ENCODE results near the gene MLST8. TPM values are rescaled to one million over a fixed set of nuclear protein-coding genes. Genes with fewer than 3 reads are reported as not detected.

The MLST8 gene
- total RNA-seq, 1 experiment from 2014 or later, result 53.1 TPM

- TF ChIP-seq CTCF (IDR thresholded peaks at IDR 0.05; ENCODE audit: insufficient read depth in 1 of 2, low read depth in 1 of 2, low read length in 1 of 2, severe bottlenecking in 1 of 2, unreplicated experiment in 1 of 2), result no peak
- peaks cover 15% of the 10 kb centered on the region for H3K4me1 ChIP-seq
- POLR2A ChIA-PET, result no interaction called here
- no peaks in the 10 kb centered on the region for H3K9me3 ChIP-seq
- no TSS peak for BruUV-seq (replicated peaks)
- no peak overlapping the region for H3K4me3 ChIP-seq (ENCODE audit: low read depth, low read length)
- Mint-ChIP-seq H3K4me3 (ENCODE audit: unreplicated experiment) (no peak overlapping the region), H3K9me3 (ENCODE audit: unreplicated experiment) (no peaks in the 10 kb centered on the region), H3K4me1 (ENCODE audit: low read depth, unreplicated experiment) (peaks cover 25% of the 10 kb centered on the region), H3K27ac (ENCODE audit: unreplicated experiment) (no peak overlapping the region), H3K36me3 (ENCODE audit: insufficient read depth, unreplicated experiment) (peaks cover 29% of the 10 kb centered on the region), H3K27me3 (ENCODE audit: insufficient read depth, unreplicated experiment) (peaks cover 3% of the 10 kb centered on the region)
- no peaks in the 10 kb centered on the region for H3K27me3 ChIP-seq (replicated peaks; ENCODE audit: control insufficient read depth, insufficient read depth, low read length)
- no peaks in the 10 kb centered on the region; the same call in 1 of the 2 replicates for H3K36me3 ChIP-seq (ENCODE audit: control insufficient read depth, insufficient read depth, low read length)
- CTCF ChIA-PET, result no interaction called here
- intact Hi-C loops (cut with micrococcal nuclease; ENCODE audit: unreplicated experiment), result no loop called here
- DNase-seq, result no peak
Observed at GRCh38 chr16:2159175-2159838, 45.9 kb upstream of the MLST8 start.

- H3K27ac Mint-ChIP-seq (ENCODE audit: unreplicated experiment), result no peak overlapping the region
- Histone ChIP-seq H3K27me3 (replicated peaks; ENCODE audit: control insufficient read depth, insufficient read depth, low read length) (no peaks in the 10 kb centered on the region), H3K4me3 (ENCODE audit: low read depth, low read length) (no peak overlapping the region), H3K9me3 (no peaks in the 10 kb centered on the region), H3K36me3 (ENCODE audit: control insufficient read depth, insufficient read depth, low read length) (peaks cover 1% of the 10 kb centered on the region; the same call in 1 of the 2 replicates), H3K4me1 (peaks cover 15% of the 10 kb centered on the region)
- no peak for DNase-seq
- BruUV-seq (replicated peaks), result no TSS peak
- peaks cover 19% of the 10 kb centered on the region for H3K4me1 Mint-ChIP-seq (ENCODE audit: low read depth, unreplicated experiment)
- no peaks in the 10 kb centered on the region for H3K9me3 Mint-ChIP-seq (ENCODE audit: unreplicated experiment)
- CTCF ChIA-PET, result no interaction called here
- TF ChIP-seq CTCF (IDR thresholded peaks at IDR 0.05; ENCODE audit: insufficient read depth in 1 of 2, low read depth in 1 of 2, low read length in 1 of 2, severe bottlenecking in 1 of 2, unreplicated experiment in 1 of 2), result no peak
- no peaks in the 10 kb centered on the region for H3K27me3 Mint-ChIP-seq (ENCODE audit: insufficient read depth, unreplicated experiment)
- peaks cover 21% of the 10 kb centered on the region for H3K36me3 Mint-ChIP-seq (ENCODE audit: insufficient read depth, unreplicated experiment)
- H3K4me3 Mint-ChIP-seq (ENCODE audit: unreplicated experiment), result no peak overlapping the region
- intact Hi-C loops (cut with micrococcal nuclease; ENCODE audit: unreplicated experiment), result no loop called here
- POLR2A ChIA-PET, result no interaction called here
Observed at GRCh38 chr16:2160915-2161551, 44.2 kb upstream of the MLST8 start.

GRCh38 chr16:2161911-2162310, 43.3 kb upstream of the MLST8 start:
- peaks cover 24% of the 10 kb centered on the region for H3K36me3 Mint-ChIP-seq (ENCODE audit: insufficient read depth, unreplicated experiment)
- H3K4me3 ChIP-seq (ENCODE audit: low read depth, low read length), result no peak overlapping the region
- CTCF ChIA-PET, result no interaction called here
- no peak for TF ChIP-seq CTCF (IDR thresholded peaks at IDR 0.05; ENCODE audit: insufficient read depth in 1 of 2, low read depth in 1 of 2, low read length in 1 of 2, severe bottlenecking in 1 of 2, unreplicated experiment in 1 of 2)
- peaks cover 1% of the 10 kb centered on the region; the same call in 1 of the 2 replicates for H3K36me3 ChIP-seq (ENCODE audit: control insufficient read depth, insufficient read depth, low read length)
- H3K4me3 Mint-ChIP-seq (ENCODE audit: unreplicated experiment), result no peak overlapping the region
- H3K4me1 Mint-ChIP-seq (ENCODE audit: low read depth, unreplicated experiment), result peaks cover 10% of the 10 kb centered on the region
- BruUV-seq (replicated peaks), result no TSS peak
- no peaks in the 10 kb centered on the region for H3K27me3 Mint-ChIP-seq (ENCODE audit: insufficient read depth, unreplicated experiment)
- intact Hi-C loops (cut with micrococcal nuclease; ENCODE audit: unreplicated experiment), result no loop called here
- peaks cover 12% of the 10 kb centered on the region for H3K4me1 ChIP-seq
- no peaks in the 10 kb centered on the region for H3K9me3 ChIP-seq
- no peaks in the 10 kb centered on the region for H3K9me3 Mint-ChIP-seq (ENCODE audit: unreplicated experiment)
- POLR2A ChIA-PET, result no interaction called here
- H3K27ac Mint-ChIP-seq (ENCODE audit: unreplicated experiment), result no peak overlapping the region
- DNase-seq, result no peak
- no peaks in the 10 kb centered on the region for H3K27me3 ChIP-seq (replicated peaks; ENCODE audit: control insufficient read depth, insufficient read depth, low read length)

Data from Caco-2 (cell line).